Measurements from ENCODE around the gene SPRY2.

GRCh38 chr13:80309926-80310325 lies 31.0 kb downstream of the SPRY2 start:
- TF ChIP-seq ZNF384 (IDR thresholded peaks at IDR 0.05): no peak
- TF ChIP-seq SP1 (IDR thresholded peaks at IDR 0.05): no peak
- no peak for TF ChIP-seq FOXM1 (IDR thresholded peaks at IDR 0.05; ENCODE audit: borderline replicate concordance)
- TF ChIP-seq NFRKB (IDR thresholded peaks at IDR 0.05): no peak
- no peak for TF ChIP-seq BHLHE40 (IDR thresholded peaks at IDR 0.05; ENCODE audit: borderline replicate concordance)
- no peak for TF ChIP-seq CTBP1 (IDR thresholded peaks at IDR 0.05; ENCODE audit: borderline replicate concordance)
- TF ChIP-seq ELF4 (IDR thresholded peaks at IDR 0.05): no peak

Data from HEK293T (cell line).